ENCODE measurements around the gene SRRT. TPM values are rescaled to one million over a fixed set of nuclear protein-coding genes. Genes with fewer than 3 reads are reported as not detected.
A peak's percentile ranks its signal among the peaks of the same experiment; 100 is the strongest.

The SRRT gene
- total and polyA plus RNA-seq, 2 donors (not counting 1 experiment from before 2014, with no cell fraction given): 32.0 to 33.7 TPM

DNA sequence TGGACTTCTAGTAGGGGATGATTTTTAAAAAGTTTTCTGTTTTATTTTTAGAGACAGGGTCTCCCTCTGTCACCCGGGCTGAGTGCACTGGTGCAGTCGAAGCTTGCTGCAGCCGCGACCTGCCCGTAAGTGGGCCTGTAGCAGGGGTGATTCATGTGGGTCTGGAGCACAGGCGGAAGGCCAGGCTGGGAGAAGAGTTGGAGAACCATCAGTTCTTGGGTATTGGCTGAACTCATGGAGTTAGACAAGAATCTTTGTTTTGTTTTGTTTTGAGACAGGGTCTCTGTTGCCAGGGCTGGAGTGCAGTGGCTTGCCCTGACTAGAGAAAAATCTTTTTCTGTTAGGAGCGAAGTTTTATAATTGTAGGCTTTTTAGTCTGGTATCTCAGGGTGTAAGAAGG, 5.7 kb downstream of the SRRT start:
- H2AFZ ChIP-seq (ENCODE audit: low read length): no peak overlapping the region
- H3K4me2 ChIP-seq (ENCODE audit: extremely low read depth, insufficient read depth, low read length): no peak overlapping the region
- peaks cover 63% of the 10 kb centered on the region for H3K79me2 ChIP-seq (ENCODE audit: control insufficient read depth, insufficient read depth, low read length)
- H3K27ac ChIP-seq (ENCODE audit: insufficient read depth, low read length): no peak overlapping the region
- H3K4me1 ChIP-seq (ENCODE audit: control insufficient read depth, extremely low read depth, insufficient read depth, low read length): peaks cover 6% of the 10 kb centered on the region
- H3K36me3 ChIP-seq (ENCODE audit: control insufficient read depth, insufficient read depth, low read length): peaks cover 41% of the 10 kb centered on the region
- no peaks in the 10 kb centered on the region for H4K20me1 ChIP-seq (ENCODE audit: control insufficient read depth, extremely low read depth, insufficient read depth, low read length)
- no peak overlapping the region for H3K4me3 ChIP-seq (replicated peaks in 1 of 4; ENCODE audit: control extremely low read depth in 1 of 4, insufficient read depth in 1 of 4, low read depth in 3 of 4, low read length in 4 of 4)
- TF ChIP-seq, protein P1, sequence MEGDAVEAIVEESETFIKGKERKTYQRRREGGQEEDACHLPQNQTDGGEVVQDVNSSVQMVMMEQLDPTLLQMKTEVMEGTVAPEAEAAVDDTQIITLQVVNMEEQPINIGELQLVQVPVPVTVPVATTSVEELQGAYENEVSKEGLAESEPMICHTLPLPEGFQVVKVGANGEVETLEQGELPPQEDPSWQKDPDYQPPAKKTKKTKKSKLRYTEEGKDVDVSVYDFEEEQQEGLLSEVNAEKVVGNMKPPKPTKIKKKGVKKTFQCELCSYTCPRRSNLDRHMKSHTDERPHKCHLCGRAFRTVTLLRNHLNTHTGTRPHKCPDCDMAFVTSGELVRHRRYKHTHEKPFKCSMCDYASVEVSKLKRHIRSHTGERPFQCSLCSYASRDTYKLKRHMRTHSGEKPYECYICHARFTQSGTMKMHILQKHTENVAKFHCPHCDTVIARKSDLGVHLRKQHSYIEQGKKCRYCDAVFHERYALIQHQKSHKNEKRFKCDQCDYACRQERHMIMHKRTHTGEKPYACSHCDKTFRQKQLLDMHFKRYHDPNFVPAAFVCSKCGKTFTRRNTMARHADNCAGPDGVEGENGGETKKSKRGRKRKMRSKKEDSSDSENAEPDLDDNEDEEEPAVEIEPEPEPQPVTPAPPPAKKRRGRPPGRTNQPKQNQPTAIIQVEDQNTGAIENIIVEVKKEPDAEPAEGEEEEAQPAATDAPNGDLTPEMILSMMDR (conservative IDR thresholded peaks at IDR 0.05 in 1 of 2, IDR thresholded peaks at IDR 0.05 in 1 of 2; ENCODE audit: low read depth in 1 of 2, low read length in 2 of 2): no peak
- no peak for TF ChIP-seq EZH2 (IDR thresholded peaks at IDR 0.05; ENCODE audit: low read length, missing control alignments)
- DNase-seq (ENCODE audit: low read depth in 2 of 2): no peak
- H3K9me3 ChIP-seq (ENCODE audit: control insufficient read depth, insufficient read depth, low read depth, low read length): no peaks in the 10 kb centered on the region
- peak overlapping the region; percentile 16 for H3K9ac ChIP-seq (ENCODE audit: insufficient read depth, low read length)
- no peaks in the 10 kb centered on the region for H3K27me3 ChIP-seq (ENCODE audit: control insufficient read depth, insufficient read depth, low read length)

DNA sequence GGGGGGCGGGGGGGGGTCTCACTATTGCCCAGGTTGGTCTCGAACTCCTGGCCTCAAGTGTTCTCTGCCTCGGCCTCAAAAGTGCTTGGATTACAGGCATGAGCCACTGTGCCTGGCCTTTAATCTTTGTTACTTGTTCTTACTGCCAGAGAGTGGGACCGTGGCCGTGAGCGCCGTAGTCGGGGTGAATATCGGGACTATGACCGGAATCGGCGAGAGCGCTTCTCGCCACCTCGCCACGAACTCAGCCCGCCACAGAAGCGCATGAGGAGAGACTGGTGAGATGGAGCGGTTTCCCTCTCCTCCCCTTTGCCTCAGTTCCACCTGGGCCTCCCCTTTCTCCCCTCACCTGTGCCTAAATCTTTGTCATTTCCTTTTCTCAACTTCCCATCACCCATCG, 6.2 kb downstream of the SRRT start:
- TF ChIP-seq, protein P1 (conservative IDR thresholded peaks at IDR 0.05 in 1 of 2, IDR thresholded peaks at IDR 0.05 in 1 of 2; ENCODE audit: low read depth in 1 of 2, low read length in 2 of 2): no peak
- no peak for TF ChIP-seq EZH2 (IDR thresholded peaks at IDR 0.05; ENCODE audit: low read length, missing control alignments)
- Histone ChIP-seq H3K79me2 (ENCODE audit: control insufficient read depth, insufficient read depth, low read length) (peaks cover 59% of the 10 kb centered on the region), H3K4me1 (ENCODE audit: control insufficient read depth, extremely low read depth, insufficient read depth, low read length) (peaks cover 6% of the 10 kb centered on the region), H3K4me3 (replicated peaks in 1 of 4; ENCODE audit: control extremely low read depth in 1 of 4, insufficient read depth in 1 of 4, low read depth in 3 of 4, low read length in 4 of 4) (no peak overlapping the region), H3K9me3 (ENCODE audit: control insufficient read depth, insufficient read depth, low read depth, low read length) (no peaks in the 10 kb centered on the region), H2AFZ (ENCODE audit: low read length) (no peak overlapping the region), H4K20me1 (ENCODE audit: control insufficient read depth, extremely low read depth, insufficient read depth, low read length) (no peaks in the 10 kb centered on the region), H3K9ac (ENCODE audit: insufficient read depth, low read length) (no peak overlapping the region), H3K27me3 (ENCODE audit: control insufficient read depth, insufficient read depth, low read length) (no peaks in the 10 kb centered on the region), H3K27ac (ENCODE audit: insufficient read depth, low read length) (no peak overlapping the region), H3K36me3 (ENCODE audit: control insufficient read depth, insufficient read depth, low read length) (peaks cover 45% of the 10 kb centered on the region), H3K4me2 (ENCODE audit: extremely low read depth, insufficient read depth, low read length) (no peak overlapping the region)
- no peak for DNase-seq (ENCODE audit: low read depth in 2 of 2)

DNA sequence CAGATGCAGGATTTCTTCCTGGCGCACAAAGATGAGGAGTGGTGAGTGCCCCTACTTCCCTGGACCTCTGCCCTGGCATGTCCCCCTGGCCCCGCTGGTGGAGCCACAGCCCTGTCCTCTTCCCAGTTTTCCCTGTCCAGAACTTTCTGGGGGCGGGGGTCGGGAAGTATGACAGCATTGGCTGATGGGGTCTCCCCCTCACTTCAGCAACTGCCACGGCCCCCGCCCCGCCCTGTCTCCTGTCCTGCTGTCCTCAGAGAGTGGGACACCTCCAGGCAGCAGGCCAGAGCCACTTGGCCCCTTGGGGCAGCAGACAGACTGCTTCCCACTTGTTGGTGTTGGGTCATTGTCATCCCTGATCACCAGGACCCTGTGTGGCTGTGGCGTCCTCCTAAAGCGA, 7.3 kb downstream of the SRRT start:
- no peak overlapping the region for H2AFZ ChIP-seq (ENCODE audit: low read length)
- peaks cover 50% of the 10 kb centered on the region for H3K79me2 ChIP-seq (ENCODE audit: control insufficient read depth, insufficient read depth, low read length)

More for the DNA sequence above, 7.3 kb downstream of the SRRT start:
- TF ChIP-seq, protein P1 (conservative IDR thresholded peaks at IDR 0.05 in 1 of 2, IDR thresholded peaks at IDR 0.05 in 1 of 2; ENCODE audit: low read depth in 1 of 2, low read length in 2 of 2): no peak
- TF ChIP-seq EZH2 (IDR thresholded peaks at IDR 0.05; ENCODE audit: low read length, missing control alignments): no peak
- Histone ChIP-seq H3K27me3 (ENCODE audit: control insufficient read depth, insufficient read depth, low read length) (no peaks in the 10 kb centered on the region), H3K4me2 (ENCODE audit: extremely low read depth, insufficient read depth, low read length) (no peak overlapping the region), H3K27ac (ENCODE audit: insufficient read depth, low read length) (no peak overlapping the region), H3K9me3 (ENCODE audit: control insufficient read depth, insufficient read depth, low read depth, low read length) (no peaks in the 10 kb centered on the region), H3K36me3 (ENCODE audit: control insufficient read depth, insufficient read depth, low read length) (peaks cover 51% of the 10 kb centered on the region), H3K4me3 (replicated peaks in 1 of 4; ENCODE audit: control extremely low read depth in 1 of 4, insufficient read depth in 1 of 4, low read depth in 3 of 4, low read length in 4 of 4) (no peak overlapping the region), H4K20me1 (ENCODE audit: control insufficient read depth, extremely low read depth, insufficient read depth, low read length) (no peaks in the 10 kb centered on the region), H3K9ac (ENCODE audit: insufficient read depth, low read length) (peak overlapping the region; percentile 2), H3K4me1 (ENCODE audit: control insufficient read depth, extremely low read depth, insufficient read depth, low read length) (no peaks in the 10 kb centered on the region)
- DNase-seq (ENCODE audit: low read depth in 2 of 2): no peak

All from fibroblast of lung (primary cell).